Gastrocnemius medialis (tissue), 4 donors: Measurements from ENCODE around the gene ISLR.

Source experiments
- POLR2A ChIP-seq, 2 donors: fragments of 450-650 bp; IDR thresholded peaks; one replicate each; pipeline ENCODE4 v1.6.1; 2017; ENCODE audit warnings: antibody characterized with exemption in 2 of 2, mild to moderate bottlenecking in 2 of 2, moderate library complexity in 2 of 2
- TF ChIP-seq, protein P1 (sequence below), 5 experiments: fragments of 450-650 bp in 3 of 5; fragments of 200-600 bp in 2 of 5; sonication (generic) in 2 of 5; IDR thresholded peaks in 4 of 5; conservative IDR thresholded peaks in 1 of 5; 1 replicate in 4 of 5; 2 replicates in 1 of 5; pipeline ENCODE4 v1.5.1; 2016 to 2019; ENCODE audit warnings: antibody characterized with exemption in 5 of 5, mild to moderate bottlenecking in 3 of 5, moderate library complexity in 3 of 5

DNA sequence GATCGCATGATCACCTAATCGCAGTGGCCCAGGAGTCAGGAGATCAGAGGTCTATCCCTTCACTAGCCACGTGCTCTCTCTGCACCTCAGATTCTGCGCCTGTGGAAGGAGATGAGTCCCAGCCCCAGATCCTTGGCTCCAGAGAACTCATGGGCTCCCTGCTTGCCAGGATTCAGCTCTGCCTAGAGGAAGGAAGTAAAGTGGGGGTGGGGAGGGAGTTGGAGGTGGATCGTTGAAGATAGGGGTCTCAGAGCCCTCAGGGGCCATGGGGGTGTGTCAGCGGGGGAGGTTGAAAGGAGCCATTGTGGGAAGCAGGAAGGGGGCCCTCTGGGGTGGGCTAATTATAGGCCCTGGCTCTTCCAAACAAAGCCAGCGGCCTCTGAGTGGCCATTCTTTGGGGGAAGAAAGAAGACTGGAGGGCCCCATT is 40.4 kb downstream of the ISLR start:
- no peak for TF ChIP-seq POLR2A (IDR thresholded peaks at IDR 0.05)
- TF ChIP-seq, protein P1, sequence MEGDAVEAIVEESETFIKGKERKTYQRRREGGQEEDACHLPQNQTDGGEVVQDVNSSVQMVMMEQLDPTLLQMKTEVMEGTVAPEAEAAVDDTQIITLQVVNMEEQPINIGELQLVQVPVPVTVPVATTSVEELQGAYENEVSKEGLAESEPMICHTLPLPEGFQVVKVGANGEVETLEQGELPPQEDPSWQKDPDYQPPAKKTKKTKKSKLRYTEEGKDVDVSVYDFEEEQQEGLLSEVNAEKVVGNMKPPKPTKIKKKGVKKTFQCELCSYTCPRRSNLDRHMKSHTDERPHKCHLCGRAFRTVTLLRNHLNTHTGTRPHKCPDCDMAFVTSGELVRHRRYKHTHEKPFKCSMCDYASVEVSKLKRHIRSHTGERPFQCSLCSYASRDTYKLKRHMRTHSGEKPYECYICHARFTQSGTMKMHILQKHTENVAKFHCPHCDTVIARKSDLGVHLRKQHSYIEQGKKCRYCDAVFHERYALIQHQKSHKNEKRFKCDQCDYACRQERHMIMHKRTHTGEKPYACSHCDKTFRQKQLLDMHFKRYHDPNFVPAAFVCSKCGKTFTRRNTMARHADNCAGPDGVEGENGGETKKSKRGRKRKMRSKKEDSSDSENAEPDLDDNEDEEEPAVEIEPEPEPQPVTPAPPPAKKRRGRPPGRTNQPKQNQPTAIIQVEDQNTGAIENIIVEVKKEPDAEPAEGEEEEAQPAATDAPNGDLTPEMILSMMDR (IDR thresholded peaks at IDR 0.05 in 4 of 5, conservative IDR thresholded peaks at IDR 0.05 in 1 of 5) = no peak
